HG03064 (cell line): ENCODE measurements around the gene PNMT.
"Not testable (repeated sequence)": the region's sequence is repeated elsewhere in the genome, so short reads cannot be mapped to it uniquely, and the experiment has no call there.

ENCODE experiments used
- ATAC-seq: cut with Tn5 transposase; IDR thresholded peaks from one replicate; pipeline ENCODE4 v1.9.1; 2021; ENCODE audit warnings: low read depth; ENCODE audit not compliant: unreplicated experiment

The PNMT gene

GRCh38 chr17:39683295-39683939 lies 15.2 kb downstream of the PNMT start:
- no peak for ATAC-seq

GRCh38 chr17:39684369-39685192 lies 16.3 kb downstream of the PNMT start:
- ATAC-seq: no peak

- ATAC-seq: no peak
These were observed 18.9 kb downstream of the PNMT start for GRCh38 chr17:39687101-39687545.

GRCh38 chr17:39687546-39688474 lies 19.6 kb downstream of the PNMT start, which contains the start of gene PGAP3:
TSS of gene PGAP3 (minus strand) at chr17:39688057. CDS start at chr17:39688014, 43 bp downstream.
- ATAC-seq: peak; percentile 67

GRCh38 chr17:39688475-39688835 lies 20.2 kb downstream of the PNMT start:
- no peak for ATAC-seq

- no peak for ATAC-seq
These were observed 20.7 kb downstream of the PNMT start for GRCh38 chr17:39688945-39689344.

GRCh38 chr17:39694593-39694992 lies 26.3 kb downstream of the PNMT start:
- ATAC-seq: no peak

GRCh38 chr17:39695089-39695474 lies 26.8 kb downstream of the PNMT start:
- no peak for ATAC-seq

GRCh38 chr17:39696731-39697130 lies 28.5 kb downstream of the PNMT start:
- ATAC-seq: no peak

GRCh38 chr17:39697961-39698360 lies 29.7 kb downstream of the PNMT start:
- no peak for ATAC-seq

GRCh38 chr17:39699157-39699817 lies 31.0 kb downstream of the PNMT start:
- ATAC-seq: not testable (repeated sequence)

GRCh38 chr17:39699818-39700147 lies 31.5 kb downstream of the PNMT start, which contains the start of gene ERBB2:
TSS of gene ERBB2 (plus strand) at chr17:39700064. CDS start at chr17:39700239, 175 bp downstream.
- ATAC-seq: no peak

- no peak for ATAC-seq
These were observed 32.1 kb downstream of the PNMT start for GRCh38 chr17:39700148-39700987.

- no peak for ATAC-seq
These were observed 32.9 kb downstream of the PNMT start for GRCh38 chr17:39701012-39701783.

- no peak for ATAC-seq
These were observed 33.6 kb downstream of the PNMT start for GRCh38 chr17:39701784-39702422.

- ATAC-seq: no peak
These were observed 34.9 kb downstream of the PNMT start for GRCh38 chr17:39702901-39703893.

GRCh38 chr17:39703913-39704312 lies 35.7 kb downstream of the PNMT start:
- no peak for ATAC-seq
